Testis (tissue), 3 donors: ENCODE measurements around the gene NMS. TPM values are rescaled to one million over a fixed set of nuclear protein-coding genes. Genes with fewer than 3 reads are reported as not detected.

Experiments
- DNase-seq: peaks from one replicate; pipeline ENCODE4 v3.0.0-alpha.2; 2019
- H3K27ac ChIP-seq, 2 donors: fragments of 200-600 bp; sonication (generic); one replicate each; pipeline ENCODE4 v1.5.1; 2019
- H3K27me3 ChIP-seq: fragments of 200-600 bp; sonication (generic); one replicate; pipeline ENCODE4 v1.5.1; 2019
- H3K36me3 ChIP-seq: fragments of 200-600 bp; sonication (generic); one replicate; pipeline ENCODE4 v1.5.1; 2017; ENCODE audit warnings: low read depth; ENCODE audit errors: missing control alignments
- H3K4me1 ChIP-seq: fragments of 200-600 bp; sonication (generic); one replicate; pipeline ENCODE4 v1.5.1; 2019
- H3K4me3 ChIP-seq, 2 donors: fragments of 200-600 bp; sonication (generic); one replicate each; pipeline ENCODE4 v1.5.1; 2017 to 2019
- H3K9me3 ChIP-seq: fragments of 200-600 bp; sonication (generic); one replicate; pipeline ENCODE4 v1.5.1; 2017
- CTCF ChIP-seq, 3 experiments: fragments of 450-650 bp in 2 of 3; fragments of 200-600 bp in 1 of 3; sonication (generic) in 1 of 3; IDR thresholded peaks; one replicate each; pipeline ENCODE4 v1.5.1; 2016 to 2019; ENCODE audit warnings: antibody characterized with exemption in 3 of 3, mild to moderate bottlenecking in 2 of 3, moderate library complexity in 1 of 3
- POLR2A ChIP-seq: fragments of 450-650 bp; IDR thresholded peaks from one replicate; pipeline ENCODE4 v1.6.1; 2017; ENCODE audit warnings: antibody characterized with exemption, mild to moderate bottlenecking, moderate library complexity
- WGBS, 2 donors: methylation state at CpG; one replicate each; pipeline ENCODE4 v1.1.5; 2018; 5-methylcytosine and 5-hydroxymethylcytosine counted together
- intact Hi-C: fragments of 100-400 bp; cut with DNase I; formaldehyde crosslinking; loops from one replicate; pipeline ENCODE4 v1.15.1; 2023; ENCODE audit warnings: low total_unique reads
- polyA plus RNA-seq: library from polyadenylated mRNA; stranded (reverse); fragments of 350-450 nt; fragmentation: Illumina TruSeq; extraction: RNeasy Lipid Tissue Mini Kit (QIAGEN cat#74804); gene quantifications from one replicate; pipeline ENCODE4 v1.2.3, GENCODE V29; 2014; ENCODE audit warnings: low read depth, low replicate concordance; ENCODE audit not compliant: insufficient read depth
- total RNA-seq, 2 donors: library from RNA; depleted of rRNA; stranded (reverse); fragments of >200 nt; gene quantifications; one replicate each; pipeline ENCODE4 v1.2.3, GENCODE V29; 2016

NMS gene
- total and polyA plus RNA-seq, 3 donors from 2014 or later = not detected

GRCh38 chr2:100425107-100425506 is 45.2 kb upstream of the NMS start:
- 59 to 61% methylated on average over 4 of the region's 4 CpGs for WGBS, 2 donors

GRCh38 chr2:100425573-100426383 is 44.5 kb upstream of the NMS start:
- no peak overlapping the region for H3K27ac ChIP-seq
- intact Hi-C loops = no loop called here

More at GRCh38 chr2:100425107-100425506, 45.2 kb upstream of the NMS start:
- TF ChIP-seq CTCF (IDR thresholded peaks at IDR 0.05) = no peak
- Histone ChIP-seq H3K27ac (no peak overlapping the region), H3K9me3 (no peaks in the 10 kb centered on the region), H3K4me1 (no peaks in the 10 kb centered on the region), H3K4me3 (no peak overlapping the region), H3K36me3 (no peaks in the 10 kb centered on the region), H3K27me3 (no peaks in the 10 kb centered on the region)
- no peak for DNase-seq
- intact Hi-C loops = no loop called here

GRCh38 chr2:100426384-100426720 is 43.9 kb upstream of the NMS start:
- 62 to 77% methylated on average over 18 of the region's 18 CpGs for WGBS, 2 donors
- intact Hi-C loops = no loop called here
- Histone ChIP-seq H3K9me3 (no peaks in the 10 kb centered on the region), H3K36me3 (no peaks in the 10 kb centered on the region), H3K27ac (no peak overlapping the region), H3K27me3 (no peaks in the 10 kb centered on the region), H3K4me1 (no peaks in the 10 kb centered on the region), H3K4me3 (no peak overlapping the region)
- TF ChIP-seq CTCF (IDR thresholded peaks at IDR 0.05) (no peak), POLR2A (no peak)
- no peak for DNase-seq

More at GRCh38 chr2:100425573-100426383, 44.5 kb upstream of the NMS start:
- Histone ChIP-seq H3K4me1 (no peaks in the 10 kb centered on the region), H3K27me3 (no peaks in the 10 kb centered on the region), H3K36me3 (no peaks in the 10 kb centered on the region), H3K9me3 (no peaks in the 10 kb centered on the region), H3K4me3 (no peak overlapping the region)
- DNase-seq = no peak
- 73 to 80% methylated on average over 15 of the region's 15 CpGs for WGBS, 2 donors
- TF ChIP-seq CTCF (IDR thresholded peaks at IDR 0.05) = no peak
- no peak for TF ChIP-seq POLR2A

- no peaks in the 10 kb centered on the region for H3K27me3 ChIP-seq
- H3K9me3 ChIP-seq = no peaks in the 10 kb centered on the region
- DNase-seq = no peak
- no peak for TF ChIP-seq POLR2A
- TF ChIP-seq CTCF (IDR thresholded peaks at IDR 0.05) = no peak
- H3K36me3 ChIP-seq = no peaks in the 10 kb centered on the region
- H3K4me3 ChIP-seq = no peak overlapping the region
- H3K4me1 ChIP-seq = no peaks in the 10 kb centered on the region
- intact Hi-C loops = no loop called here
- no peak overlapping the region for H3K27ac ChIP-seq
- 67 to 80% methylated on average over 12 of the region's 12 CpGs for WGBS, 2 donors
Measured at GRCh38 chr2:100427111-100427510, 43.2 kb upstream of the NMS start.
